Stomach smooth muscle (tissue), 2 donors: ENCODE data around the gene FRMD4A.
A peak's percentile ranks its signal among the peaks of the same experiment; 100 is the strongest.
"Not testable (repeated sequence)": the region's sequence is repeated elsewhere in the genome, so short reads cannot be mapped to it uniquely, and the experiment has no call there.

Source experiments
- H3K27ac ChIP-seq: one replicate; pipeline ENCODE4 v1.7.0; 2013; ENCODE audit warnings: mild to moderate bottlenecking, low read length, inconsistent platforms
- H3K27me3 ChIP-seq, 2 donors: one replicate each; pipeline ENCODE4 v1.7.0; 2013; ENCODE audit warnings: low read length in 2 of 2; ENCODE audit not compliant: insufficient read depth in 2 of 2, control insufficient read depth in 1 of 2
- H3K36me3 ChIP-seq, 2 donors: one replicate each; pipeline ENCODE4 v1.7.0; 2013; ENCODE audit warnings: low read length in 2 of 2; ENCODE audit not compliant: control insufficient read depth in 2 of 2, insufficient read depth in 2 of 2
- H3K4me1 ChIP-seq: one replicate; pipeline ENCODE4 v1.7.0; 2013; ENCODE audit warnings: low read length; ENCODE audit not compliant: control insufficient read depth, insufficient read depth
- H3K4me3 ChIP-seq, 2 donors: one replicate each; pipeline ENCODE4 v1.7.0; 2013; ENCODE audit warnings: low read length in 2 of 2
- H3K9ac ChIP-seq, 2 donors: one replicate each; pipeline ENCODE4 v1.7.0; 2013; ENCODE audit warnings: low read length in 2 of 2, mild to moderate bottlenecking in 1 of 2
- H3K9me3 ChIP-seq, 2 donors: one replicate each; pipeline ENCODE4 v1.7.0; 2013; ENCODE audit warnings: low read length in 2 of 2; ENCODE audit not compliant: control insufficient read depth in 2 of 2
- donor health status: healthy.
- donor health status: Pancreatic carcinoma.

Gene FRMD4A

GRCh38 chr10:13969118-13969791 is 361.5 kb downstream of the FRMD4A start:
- Histone ChIP-seq H3K9ac (no peak overlapping the region), H3K36me3 (no peaks in the 10 kb centered on the region), H3K27me3 (peaks cover 0 to 2% of the 10 kb centered on the region in 2 donors), H3K4me1 (peaks cover 8% of the 10 kb centered on the region), H3K27ac (no peak overlapping the region), H3K9me3 (no peaks in the 10 kb centered on the region), H3K4me3 (no peak overlapping the region)

- Histone ChIP-seq H3K4me1 (peaks cover 6% of the 10 kb centered on the region), H3K36me3 (no peaks in the 10 kb centered on the region), H3K9ac (no peak overlapping the region), H3K4me3 (no peak overlapping the region), H3K27ac (no peak overlapping the region), H3K27me3 (no peaks in the 10 kb centered on the region), H3K9me3 (no peaks in the 10 kb centered on the region)
Observed at GRCh38 chr10:13961853-13962252, 368.9 kb downstream of the FRMD4A start.

- Histone ChIP-seq H3K4me3 (no peak overlapping the region), H3K9me3 (no peaks in the 10 kb centered on the region), H3K27ac (no peak overlapping the region), H3K27me3 (no peaks in the 10 kb centered on the region), H3K36me3 (no peaks in the 10 kb centered on the region), H3K4me1 (peaks cover 8% of the 10 kb centered on the region), H3K9ac (no peak overlapping the region)
Observed at GRCh38 chr10:13961097-13961496, 369.6 kb downstream of the FRMD4A start.

GRCh38 chr10:13960603-13961002 is 370.1 kb downstream of the FRMD4A start:
- Histone ChIP-seq H3K9me3 (no peaks in the 10 kb centered on the region), H3K36me3 (no peaks in the 10 kb centered on the region), H3K27ac (no peak overlapping the region), H3K4me3 (no peak overlapping the region), H3K4me1 (peaks cover 8% of the 10 kb centered on the region), H3K9ac (no peak overlapping the region), H3K27me3 (no peaks in the 10 kb centered on the region)

GRCh38 chr10:13959443-13960359 is 371.0 kb downstream of the FRMD4A start:
- H3K9ac ChIP-seq: peak overlapping the region in 1 of 2 donors; percentile 0
- no peaks in the 10 kb centered on the region for H3K9me3 ChIP-seq
- peak overlapping the region; percentile 18 for H3K27ac ChIP-seq
- no peaks in the 10 kb centered on the region for H3K36me3 ChIP-seq
- peaks cover 8% of the 10 kb centered on the region for H3K4me1 ChIP-seq
- H3K27me3 ChIP-seq: no peaks in the 10 kb centered on the region
- peak overlapping the region; percentile 28 to 44 for H3K4me3 ChIP-seq

GRCh38 chr10:13957856-13958255 is 372.9 kb downstream of the FRMD4A start:
- Histone ChIP-seq H3K27ac (no peak overlapping the region), H3K9me3 (no peaks in the 10 kb centered on the region), H3K27me3 (no peaks in the 10 kb centered on the region), H3K9ac (no peak overlapping the region), H3K4me1 (peaks cover 8% of the 10 kb centered on the region), H3K4me3 (no peak overlapping the region), H3K36me3 (no peaks in the 10 kb centered on the region)

- Histone ChIP-seq H3K4me1 (peaks cover 8% of the 10 kb centered on the region), H3K4me3 (peak overlapping the region in 1 of 2 donors; percentile 8), H3K27me3 (no peaks in the 10 kb centered on the region), H3K27ac (no peak overlapping the region), H3K9ac (peak overlapping the region in 1 of 2 donors; percentile 29), H3K9me3 (no peaks in the 10 kb centered on the region), H3K36me3 (no peaks in the 10 kb centered on the region)
Observed at GRCh38 chr10:13956826-13957225, 373.9 kb downstream of the FRMD4A start.

- no peaks in the 10 kb centered on the region for H3K9me3 ChIP-seq
- no peak overlapping the region for H3K9ac ChIP-seq
- H3K27ac ChIP-seq: no peak overlapping the region
- no peak overlapping the region for H3K4me3 ChIP-seq
- peaks cover 8% of the 10 kb centered on the region for H3K4me1 ChIP-seq
- H3K27me3 ChIP-seq: no peaks in the 10 kb centered on the region
- no peaks in the 10 kb centered on the region for H3K36me3 ChIP-seq
Observed at GRCh38 chr10:13955409-13956068, 375.2 kb downstream of the FRMD4A start.

- H3K9ac ChIP-seq, H3K27me3 ChIP-seq, H3K9me3 ChIP-seq, H3K27ac ChIP-seq, H3K36me3 ChIP-seq, H3K4me3 ChIP-seq, H3K4me1 ChIP-seq: not testable (repeated sequence)
Observed at GRCh38 chr10:13954195-13954594, 376.5 kb downstream of the FRMD4A start.

- Histone ChIP-seq H3K9ac (no peak overlapping the region), H3K27me3 (no peaks in the 10 kb centered on the region), H3K4me3 (no peak overlapping the region), H3K4me1 (peaks cover 2% of the 10 kb centered on the region), H3K9me3 (no peaks in the 10 kb centered on the region), H3K36me3 (no peaks in the 10 kb centered on the region), H3K27ac (no peak overlapping the region)
Observed at GRCh38 chr10:13953371-13953770, 377.4 kb downstream of the FRMD4A start.
